GM12878 (cell line): ENCODE measurements around the gene PTPRD. TPM values are rescaled to one million over a fixed set of nuclear protein-coding genes. Genes with fewer than 3 reads are reported as not detected.

Source experiments
- ATAC-seq: fragments of 200-7000 bp; cut with Tn5 transposase; 3 replicates; pipeline ENCODE4 v1.9.1; 2020; ENCODE audit warnings: mild to moderate bottlenecking, moderate library complexity
- BruUV-seq: library from RNA; stranded (reverse); fragments of 400-500 nt; replicated peaks from 2 replicates; lab custom pipeline; 2021; lab: Mats Ljungman, UMichigan
- CTCF ChIA-PET: fragments of 300-600 bp; sonication (Branson Sonifier 250); formaldehyde crosslinking; extraction: SDS; loops from one replicate; lab custom pipeline; 2021; ENCODE audit warnings: inconsistent platforms; lab: Yijun Ruan, JAX
- POLR2A ChIA-PET: fragments of 350-600 bp; formaldehyde crosslinking; extraction: SDS; loops from one replicate; lab custom pipeline; 2021; ENCODE audit warnings: inconsistent platforms; lab: Charles Lee
- RAD21 ChIA-PET: fragments of 300-600 bp; sonication (Branson Sonifier 250); formaldehyde crosslinking; loops from one replicate; lab custom pipeline; 2023; ENCODE audit warnings: antibody characterized with exemption; ENCODE audit not compliant: unreplicated experiment; lab: Charles Lee
- SMC1A ChIA-PET: fragments of 300-600 bp; sonication (Branson Sonifier 250); formaldehyde crosslinking; loops from one replicate; lab custom pipeline; 2023; ENCODE audit not compliant: unreplicated experiment, uncharacterized antibody; lab: Charles Lee
- DNase-seq: peaks from one replicate; pipeline ENCODE4 v3.0.0-alpha.2; 2011; ENCODE audit warnings: low read depth, low spot score
- FAIRE-seq: peaks from 3 replicates; lab custom pipeline; 2011; peaks lifted over from hg19 to GRCh38; lab: Jason Lieb, UNC
- H2AFZ ChIP-seq: 2 replicates; pipeline ENCODE4 v1.6.0; 2011; ENCODE audit warnings: low read depth, low read length, control low read depth; ENCODE audit not compliant: control insufficient read depth
- H3K27ac ChIP-seq: 2 replicates; pipeline ENCODE4 v1.5.1; 2011; ENCODE audit warnings: control low read depth; ENCODE audit not compliant: control insufficient read depth, insufficient read depth
- H3K27me3 ChIP-seq, 2 experiments: replicated peaks in 1 of 2; 2 replicates each; pipeline versions ENCODE4 v1.6.0 to v1.6.1; 2011; ENCODE audit warnings: low read length in 1 of 2; ENCODE audit not compliant: control insufficient read depth in 2 of 2, insufficient read depth in 2 of 2
- H3K36me3 ChIP-seq, 2 experiments: 2 replicates each; pipeline ENCODE4 v1.5.1; 2011; ENCODE audit warnings: low read length in 1 of 2; ENCODE audit not compliant: control insufficient read depth in 2 of 2, insufficient read depth in 2 of 2
- H3K4me1 ChIP-seq: 2 replicates; pipeline ENCODE4 v1.6.1; 2011; ENCODE audit warnings: mild to moderate bottlenecking, low read length, moderate library complexity, mixed read lengths; ENCODE audit not compliant: control insufficient read depth, insufficient read depth
- H3K4me2 ChIP-seq: 2 replicates; pipeline ENCODE4 v1.6.0; 2011; ENCODE audit warnings: control low read depth; ENCODE audit not compliant: control insufficient read depth, insufficient read depth
- H3K4me3 ChIP-seq: fragments of 200-600 bp; sonication (generic); 2 replicates; pipeline ENCODE4 v1.5.1; 2016
- H3K79me2 ChIP-seq: 2 replicates; pipeline ENCODE4 v1.6.0; 2011; ENCODE audit warnings: low read length; ENCODE audit not compliant: control insufficient read depth, insufficient read depth
- H3K9ac ChIP-seq: 2 replicates; pipeline ENCODE4 v1.8.0; 2011; ENCODE audit warnings: low read length, control low read depth, mixed read lengths; ENCODE audit not compliant: control insufficient read depth, insufficient read depth
- H3K9me3 ChIP-seq: replicated peaks from 3 replicates; pipeline ENCODE4 v1.5.1; 2011; ENCODE audit warnings: mild to moderate bottlenecking, low read length; ENCODE audit not compliant: control insufficient read depth, insufficient read depth
- H4K20me1 ChIP-seq: 2 replicates; pipeline ENCODE4 v1.6.0; 2011; ENCODE audit not compliant: control insufficient read depth, insufficient read depth
- DPF2 ChIP-seq: fragments of 450-650 bp; IDR thresholded peaks from 2 replicates; pipeline ENCODE4 v1.6.1; 2017; ENCODE audit warnings: mild to moderate bottlenecking
- EED ChIP-seq: sonication (generic); IDR thresholded peaks from 2 replicates; pipeline ENCODE4 v1.6.1; 2016; ENCODE audit warnings: antibody characterized with exemption, low read depth
- FOXM1 ChIP-seq: IDR thresholded peaks from 2 replicates; pipeline ENCODE4 v1.6.1; 2012; ENCODE audit warnings: low read depth, mild to moderate bottlenecking, inconsistent platforms, low read length, moderate library complexity
- MTA3 ChIP-seq: IDR thresholded peaks from 2 replicates; pipeline ENCODE4 v1.6.1; 2012; ENCODE audit warnings: low read length, inconsistent platforms, borderline replicate concordance
- SREBF2 ChIP-seq: IDR thresholded peaks from 2 replicates; pipeline ENCODE4 v1.6.1; 2012; ENCODE audit warnings: mild to moderate bottlenecking, low read length
- ZNF24 ChIP-seq: fragments of 450-650 bp; IDR thresholded peaks from 2 replicates; pipeline ENCODE4 v1.6.1; 2017; ENCODE audit warnings: antibody characterized with exemption, mild to moderate bottlenecking
- WGBS: methylation state at CpG from one replicate; pipeline ENCODE4 v1.1.6; 2016; ENCODE audit warnings: low lambda C conversion rate; ENCODE audit not compliant: insufficient replicate concordance, insufficient coverage; ENCODE audit errors: missing lambda C conversion rate; 5-methylcytosine and 5-hydroxymethylcytosine counted together
- in situ Hi-C: fragments of 300-500 bp; cut with MboI; formaldehyde crosslinking; loops from 9 replicates; pipeline ENCODE4 v1.14.3; 2018; ENCODE audit warnings: mixed read lengths
- intact Hi-C: fragments of 100-400 bp; cut with micrococcal nuclease; formaldehyde crosslinking; loops from one replicate; pipeline ENCODE4 v1.14.2; 2022; ENCODE audit not compliant: unreplicated experiment
- polyA plus RNA-seq, 11 experiments: library from polyadenylated mRNA; depleted of rRNA in 4 of 11; unstranded in 6 of 11; stranded (reverse) in 5 of 11; fragments of >200 nt; fragmentation: Nextera tagmentation in 4 of 11; fragmentation: Illumina TruSeq in 1 of 11; extraction: Ambion mirVana in 4 of 11; extraction: Trizol in 1 of 11; gene quantifications; 1 replicate in 1 of 11; 2 replicates in 10 of 11; pipeline versions ENCODE4 v1.2.1 to v1.2.3, GENCODE V29; 2011 to 2016; ENCODE audit warnings: inconsistent platforms in 2 of 11, missing spikeins in 2 of 11, low read depth in 1 of 11
- total RNA-seq, 4 experiments: library from RNA; depleted of rRNA in 3 of 4; stranded (reverse); fragments of >200 nt in 3 of 4; fragmentation: Illumina TruSeq in 1 of 4; extraction: Trizol in 1 of 4; gene quantifications; 2 replicates each; pipeline versions ENCODE4 v1.2.1 to v1.2.3, GENCODE V29; 2013 to 2021
- TF ChIP-seq, protein P1 (sequence below): fragments of 450-650 bp; IDR thresholded peaks from 2 replicates; pipeline ENCODE4 v1.6.1; 2017; ENCODE audit warnings: low read depth, mild to moderate bottlenecking, moderate library complexity
- TF ChIP-seq, protein P2 (sequence below): IDR thresholded peaks from 2 replicates; pipeline ENCODE4 v1.6.1; 2011; ENCODE audit warnings: low read depth, low read length, improper control_type of control experiment, borderline replicate concordance
- TF ChIP-seq, protein P3 (sequence below): IDR thresholded peaks from 2 replicates; pipeline ENCODE4 v1.6.1; 2011; ENCODE audit warnings: low read depth, mild to moderate bottlenecking, low read length, moderate library complexity, borderline replicate concordance; ENCODE audit errors: extremely low read depth
- TF ChIP-seq, protein P4 (sequence below): IDR thresholded peaks from 2 replicates; pipeline ENCODE4 v1.6.1; 2012; ENCODE audit warnings: low read depth, low read length, improper control_type of control experiment

Gene PTPRD
- total and polyA plus RNA-seq, 10 of the 15 experiments (the other 5 are each of a cell fraction or from before 2014, with no cell fraction given): under 0.01 to 0.05 (median 0.01) TPM; not detected in 7

DNA sequence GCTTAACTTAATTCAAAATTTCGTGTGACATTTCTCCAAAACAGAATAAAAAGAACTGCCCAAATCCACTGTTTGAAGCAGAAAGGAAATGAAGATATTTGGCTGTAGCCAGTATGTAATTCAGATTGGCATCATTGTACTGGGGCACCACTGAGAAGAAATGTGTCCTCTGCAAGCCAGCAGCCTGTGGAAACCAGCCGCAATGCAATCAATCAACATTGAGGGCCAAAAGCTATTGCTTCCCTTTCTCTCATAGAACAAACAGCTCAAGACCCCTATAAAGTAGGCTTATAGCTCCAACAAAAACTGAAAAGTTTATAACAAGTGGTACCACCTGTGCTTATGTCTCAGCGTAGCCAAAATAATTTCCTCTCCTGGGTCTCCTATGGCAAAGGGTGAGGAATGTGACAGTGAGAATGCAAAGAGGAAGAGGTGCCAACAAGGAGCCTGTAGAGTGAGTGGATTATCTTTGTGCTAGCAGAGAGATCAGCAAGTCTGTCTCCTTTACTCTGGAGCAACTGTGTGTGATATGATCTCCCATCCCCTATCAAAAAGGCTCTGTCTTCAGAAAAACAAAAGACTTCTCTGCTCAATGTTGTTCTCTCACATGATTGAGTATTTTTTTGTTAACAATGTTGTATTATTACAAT is 1740.9 kb downstream of the PTPRD start:
- TF ChIP-seq, protein P1, sequence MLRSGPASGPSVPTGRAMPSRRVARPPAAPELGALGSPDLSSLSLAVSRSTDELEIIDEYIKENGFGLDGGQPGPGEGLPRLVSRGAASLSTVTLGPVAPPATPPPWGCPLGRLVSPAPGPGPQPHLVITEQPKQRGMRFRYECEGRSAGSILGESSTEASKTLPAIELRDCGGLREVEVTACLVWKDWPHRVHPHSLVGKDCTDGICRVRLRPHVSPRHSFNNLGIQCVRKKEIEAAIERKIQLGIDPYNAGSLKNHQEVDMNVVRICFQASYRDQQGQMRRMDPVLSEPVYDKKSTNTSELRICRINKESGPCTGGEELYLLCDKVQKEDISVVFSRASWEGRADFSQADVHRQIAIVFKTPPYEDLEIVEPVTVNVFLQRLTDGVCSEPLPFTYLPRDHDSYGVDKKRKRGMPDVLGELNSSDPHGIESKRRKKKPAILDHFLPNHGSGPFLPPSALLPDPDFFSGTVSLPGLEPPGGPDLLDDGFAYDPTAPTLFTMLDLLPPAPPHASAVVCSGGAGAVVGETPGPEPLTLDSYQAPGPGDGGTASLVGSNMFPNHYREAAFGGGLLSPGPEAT: no peak
- TF ChIP-seq SREBF2: no peak
- TF ChIP-seq EED: no peak
- TF ChIP-seq DPF2: no peak
- H3K9ac ChIP-seq: no peak overlapping the region
- no peaks in the 10 kb centered on the region for H3K36me3 ChIP-seq
- DNase-seq (no peak), ATAC-seq (no peak), FAIRE-seq (no peak)
- no peak overlapping the region for H3K27ac ChIP-seq
- in situ Hi-C loops (loop anchor here (25.0 kb wide), 1 partner anchor 1685 kb away; no protein-coding TSS in a partner anchor), intact Hi-C loops (no loop called here)
- ChIA-PET RAD21 (no interaction called here), POLR2A (no interaction called here), SMC1A (interaction anchor here (0.8 kb wide), 1 partner anchor 16 kb away, joined by 3 read pairs; no protein-coding TSS in a partner anchor), CTCF (interaction anchor here (0.8 kb wide), 1 partner anchor 12 kb away, joined by 3 read pairs; no protein-coding TSS in a partner anchor)
- no TSS peak for BruUV-seq
- no peak overlapping the region for H2AFZ ChIP-seq
- no peak overlapping the region for H3K4me3 ChIP-seq
- H3K79me2 ChIP-seq: no peaks in the 10 kb centered on the region
- no peaks in the 10 kb centered on the region; a peak in 1 of 4 replicates for H3K27me3 ChIP-seq
- H4K20me1 ChIP-seq: no peaks in the 10 kb centered on the region
- no peaks in the 10 kb centered on the region for H3K4me1 ChIP-seq
- H3K9me3 ChIP-seq: no peaks in the 10 kb centered on the region
- no peak overlapping the region for H3K4me2 ChIP-seq
- 0% methylated on average over 3 of the region's 3 CpGs for WGBS

DNA sequence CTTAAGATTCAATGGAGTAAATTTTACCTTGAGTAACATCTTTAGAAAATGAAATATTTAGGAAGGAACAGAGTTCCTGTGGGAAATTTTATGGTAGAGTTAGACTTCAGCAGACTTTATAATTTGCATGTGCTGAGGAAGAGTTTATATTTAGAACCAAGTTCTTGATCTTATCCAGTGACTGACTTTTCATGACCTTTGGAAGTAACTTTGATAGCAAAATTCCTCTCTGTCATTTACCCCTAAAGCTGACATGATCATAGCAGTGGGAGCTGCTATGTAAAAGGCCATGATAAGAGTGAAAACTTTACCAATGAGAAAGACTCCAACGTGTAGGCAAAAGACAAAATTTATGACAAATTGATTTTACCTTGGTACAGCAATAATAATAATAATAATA is 1741.4 kb downstream of the PTPRD start:
- in situ Hi-C loops: loop anchor here (25.0 kb wide), 1 partner anchor 1684 kb away; no protein-coding TSS in a partner anchor
- ChIA-PET SMC1A (interaction anchor here (0.8 kb wide), 1 partner anchor 16 kb away, joined by 3 read pairs; no protein-coding TSS in a partner anchor), POLR2A (no interaction called here), RAD21 (no interaction called here), CTCF (interaction anchor here (0.8 kb wide), 1 partner anchor 12 kb away, joined by 3 read pairs; no protein-coding TSS in a partner anchor)
- Histone ChIP-seq H3K27ac (no peak overlapping the region), H3K9me3 (no peaks in the 10 kb centered on the region), H4K20me1 (no peaks in the 10 kb centered on the region), H3K79me2 (no peaks in the 10 kb centered on the region), H3K36me3 (no peaks in the 10 kb centered on the region), H3K9ac (no peak overlapping the region), H3K4me2 (no peak overlapping the region), H2AFZ (no peak overlapping the region), H3K27me3 (no peaks in the 10 kb centered on the region; a peak in 1 of 4 replicates), H3K4me3 (no peak overlapping the region), H3K4me1 (no peaks in the 10 kb centered on the region)
- BruUV-seq: no TSS peak
- intact Hi-C loops: no loop called here
- no peak for FAIRE-seq
- DNase-seq: no peak
- ATAC-seq: no peak
- 0% methylated on average over 1 of the region's 1 CpG for WGBS
- TF ChIP-seq, protein P2, sequence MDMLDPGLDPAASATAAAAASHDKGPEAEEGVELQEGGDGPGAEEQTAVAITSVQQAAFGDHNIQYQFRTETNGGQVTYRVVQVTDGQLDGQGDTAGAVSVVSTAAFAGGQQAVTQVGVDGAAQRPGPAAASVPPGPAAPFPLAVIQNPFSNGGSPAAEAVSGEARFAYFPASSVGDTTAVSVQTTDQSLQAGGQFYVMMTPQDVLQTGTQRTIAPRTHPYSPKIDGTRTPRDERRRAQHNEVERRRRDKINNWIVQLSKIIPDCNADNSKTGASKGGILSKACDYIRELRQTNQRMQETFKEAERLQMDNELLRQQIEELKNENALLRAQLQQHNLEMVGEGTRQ: no peak
- TF ChIP-seq, protein P3, sequence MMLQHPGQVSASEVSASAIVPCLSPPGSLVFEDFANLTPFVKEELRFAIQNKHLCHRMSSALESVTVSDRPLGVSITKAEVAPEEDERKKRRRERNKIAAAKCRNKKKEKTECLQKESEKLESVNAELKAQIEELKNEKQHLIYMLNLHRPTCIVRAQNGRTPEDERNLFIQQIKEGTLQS: no peak
- TF ChIP-seq ZNF24 (no peak), FOXM1 (no peak), MTA3 (no peak)
- TF ChIP-seq, protein P4, sequence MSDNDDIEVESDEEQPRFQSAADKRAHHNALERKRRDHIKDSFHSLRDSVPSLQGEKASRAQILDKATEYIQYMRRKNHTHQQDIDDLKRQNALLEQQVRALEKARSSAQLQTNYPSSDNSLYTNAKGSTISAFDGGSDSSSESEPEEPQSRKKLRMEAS: no peak
